HL-60 (cell line): ENCODE results near the gene CFAP251.

Experiments
- POLR2AphosphoS5 ChIP-seq: IDR thresholded peaks from 2 replicates; pipeline ENCODE4 v1.6.1; 2012; ENCODE audit warnings: low read depth
- TF ChIP-seq, protein P1 (sequence below): IDR thresholded peaks from one replicate; pipeline ENCODE4 v1.5.1; 2011; ENCODE audit warnings: low read length, control low read depth, inconsistent platforms; ENCODE audit not compliant: insufficient read depth
- TF ChIP-seq, protein P2 (sequence below): IDR thresholded peaks from 2 replicates; pipeline ENCODE4 v1.6.1; 2012; ENCODE audit warnings: low read depth; ENCODE audit not compliant: insufficient replicate concordance

DNA sequence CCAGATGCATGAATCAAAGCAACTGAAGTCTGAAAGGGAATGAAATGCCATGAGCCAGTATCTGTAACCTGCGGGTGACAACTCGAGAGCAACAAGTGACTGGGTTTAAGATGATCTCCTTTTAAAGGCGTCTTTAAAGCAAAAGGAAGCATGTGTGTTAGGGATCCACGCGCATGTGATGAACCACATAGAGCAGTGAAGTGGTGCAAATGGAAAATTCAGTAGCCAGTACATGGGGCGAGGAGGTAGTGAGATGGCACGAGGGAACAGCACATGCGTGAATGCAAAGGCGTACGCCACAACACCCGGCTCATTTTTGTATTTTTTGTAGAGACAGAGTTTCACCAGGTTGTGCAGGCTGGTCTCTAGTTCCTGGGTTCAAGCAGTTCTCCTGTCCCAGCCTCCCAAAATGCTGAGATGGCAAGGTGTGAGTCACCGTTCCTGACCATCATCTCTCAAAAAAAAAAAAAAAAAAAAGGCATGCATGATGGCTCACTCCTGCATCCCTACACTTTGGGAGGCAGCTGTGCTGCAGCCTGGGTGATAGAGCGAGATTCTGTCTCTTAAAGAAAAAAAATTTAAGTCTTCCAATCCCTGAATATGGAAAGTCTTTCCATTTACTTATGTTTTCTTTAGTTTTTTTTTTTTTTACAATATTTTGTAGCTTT lies 78.7 kb downstream of the CFAP251 start:
- TF ChIP-seq, protein P1, sequence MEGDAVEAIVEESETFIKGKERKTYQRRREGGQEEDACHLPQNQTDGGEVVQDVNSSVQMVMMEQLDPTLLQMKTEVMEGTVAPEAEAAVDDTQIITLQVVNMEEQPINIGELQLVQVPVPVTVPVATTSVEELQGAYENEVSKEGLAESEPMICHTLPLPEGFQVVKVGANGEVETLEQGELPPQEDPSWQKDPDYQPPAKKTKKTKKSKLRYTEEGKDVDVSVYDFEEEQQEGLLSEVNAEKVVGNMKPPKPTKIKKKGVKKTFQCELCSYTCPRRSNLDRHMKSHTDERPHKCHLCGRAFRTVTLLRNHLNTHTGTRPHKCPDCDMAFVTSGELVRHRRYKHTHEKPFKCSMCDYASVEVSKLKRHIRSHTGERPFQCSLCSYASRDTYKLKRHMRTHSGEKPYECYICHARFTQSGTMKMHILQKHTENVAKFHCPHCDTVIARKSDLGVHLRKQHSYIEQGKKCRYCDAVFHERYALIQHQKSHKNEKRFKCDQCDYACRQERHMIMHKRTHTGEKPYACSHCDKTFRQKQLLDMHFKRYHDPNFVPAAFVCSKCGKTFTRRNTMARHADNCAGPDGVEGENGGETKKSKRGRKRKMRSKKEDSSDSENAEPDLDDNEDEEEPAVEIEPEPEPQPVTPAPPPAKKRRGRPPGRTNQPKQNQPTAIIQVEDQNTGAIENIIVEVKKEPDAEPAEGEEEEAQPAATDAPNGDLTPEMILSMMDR, result no peak
- TF ChIP-seq, protein P2, sequence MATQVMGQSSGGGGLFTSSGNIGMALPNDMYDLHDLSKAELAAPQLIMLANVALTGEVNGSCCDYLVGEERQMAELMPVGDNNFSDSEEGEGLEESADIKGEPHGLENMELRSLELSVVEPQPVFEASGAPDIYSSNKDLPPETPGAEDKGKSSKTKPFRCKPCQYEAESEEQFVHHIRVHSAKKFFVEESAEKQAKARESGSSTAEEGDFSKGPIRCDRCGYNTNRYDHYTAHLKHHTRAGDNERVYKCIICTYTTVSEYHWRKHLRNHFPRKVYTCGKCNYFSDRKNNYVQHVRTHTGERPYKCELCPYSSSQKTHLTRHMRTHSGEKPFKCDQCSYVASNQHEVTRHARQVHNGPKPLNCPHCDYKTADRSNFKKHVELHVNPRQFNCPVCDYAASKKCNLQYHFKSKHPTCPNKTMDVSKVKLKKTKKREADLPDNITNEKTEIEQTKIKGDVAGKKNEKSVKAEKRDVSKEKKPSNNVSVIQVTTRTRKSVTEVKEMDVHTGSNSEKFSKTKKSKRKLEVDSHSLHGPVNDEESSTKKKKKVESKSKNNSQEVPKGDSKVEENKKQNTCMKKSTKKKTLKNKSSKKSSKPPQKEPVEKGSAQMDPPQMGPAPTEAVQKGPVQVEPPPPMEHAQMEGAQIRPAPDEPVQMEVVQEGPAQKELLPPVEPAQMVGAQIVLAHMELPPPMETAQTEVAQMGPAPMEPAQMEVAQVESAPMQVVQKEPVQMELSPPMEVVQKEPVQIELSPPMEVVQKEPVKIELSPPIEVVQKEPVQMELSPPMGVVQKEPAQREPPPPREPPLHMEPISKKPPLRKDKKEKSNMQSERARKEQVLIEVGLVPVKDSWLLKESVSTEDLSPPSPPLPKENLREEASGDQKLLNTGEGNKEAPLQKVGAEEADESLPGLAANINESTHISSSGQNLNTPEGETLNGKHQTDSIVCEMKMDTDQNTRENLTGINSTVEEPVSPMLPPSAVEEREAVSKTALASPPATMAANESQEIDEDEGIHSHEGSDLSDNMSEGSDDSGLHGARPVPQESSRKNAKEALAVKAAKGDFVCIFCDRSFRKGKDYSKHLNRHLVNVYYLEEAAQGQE, result no peak
- TF ChIP-seq POLR2AphosphoS5, result no peak
